Measurements from ENCODE around the gene TTC3.
"Not testable (repeated sequence)": the region's sequence is repeated elsewhere in the genome, so short reads cannot be mapped to it uniquely, and the experiment has no call there.

DNA sequence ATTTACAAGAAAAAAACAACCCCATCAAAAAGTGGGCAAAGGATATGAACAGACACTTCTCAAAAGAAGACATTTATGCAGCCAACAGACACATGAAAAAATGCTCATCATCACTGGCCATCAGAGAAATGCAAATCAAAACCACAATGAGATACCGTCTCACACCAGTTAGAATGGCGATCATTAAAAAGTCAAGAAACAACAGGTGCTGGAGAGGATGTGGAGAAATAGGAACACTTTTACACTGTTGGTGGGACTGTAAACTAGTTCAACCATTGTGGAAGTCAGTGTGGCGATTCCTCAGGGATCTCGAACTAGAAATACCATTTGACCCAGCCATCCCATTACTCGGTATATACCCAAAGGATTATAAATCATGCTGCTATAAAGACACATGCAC is 70.3 kb downstream of the TTC3 start:
- TF ChIP-seq, protein P1, sequence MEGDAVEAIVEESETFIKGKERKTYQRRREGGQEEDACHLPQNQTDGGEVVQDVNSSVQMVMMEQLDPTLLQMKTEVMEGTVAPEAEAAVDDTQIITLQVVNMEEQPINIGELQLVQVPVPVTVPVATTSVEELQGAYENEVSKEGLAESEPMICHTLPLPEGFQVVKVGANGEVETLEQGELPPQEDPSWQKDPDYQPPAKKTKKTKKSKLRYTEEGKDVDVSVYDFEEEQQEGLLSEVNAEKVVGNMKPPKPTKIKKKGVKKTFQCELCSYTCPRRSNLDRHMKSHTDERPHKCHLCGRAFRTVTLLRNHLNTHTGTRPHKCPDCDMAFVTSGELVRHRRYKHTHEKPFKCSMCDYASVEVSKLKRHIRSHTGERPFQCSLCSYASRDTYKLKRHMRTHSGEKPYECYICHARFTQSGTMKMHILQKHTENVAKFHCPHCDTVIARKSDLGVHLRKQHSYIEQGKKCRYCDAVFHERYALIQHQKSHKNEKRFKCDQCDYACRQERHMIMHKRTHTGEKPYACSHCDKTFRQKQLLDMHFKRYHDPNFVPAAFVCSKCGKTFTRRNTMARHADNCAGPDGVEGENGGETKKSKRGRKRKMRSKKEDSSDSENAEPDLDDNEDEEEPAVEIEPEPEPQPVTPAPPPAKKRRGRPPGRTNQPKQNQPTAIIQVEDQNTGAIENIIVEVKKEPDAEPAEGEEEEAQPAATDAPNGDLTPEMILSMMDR (IDR thresholded peaks at IDR 0.05; ENCODE audit: poor library complexity, severe bottlenecking) = not testable (repeated sequence)
- not testable (repeated sequence) for TF ChIP-seq EZH2 (IDR thresholded peaks at IDR 0.05; ENCODE audit: borderline replicate concordance, insufficient read depth, low read length, poor library complexity, severe bottlenecking); RAD21 (conservative IDR thresholded peaks at IDR 0.05)

Data from neural cell (in vitro differentiated cells).